8988T (cell line): ENCODE data around the gene TEC.
"Not testable (repeated sequence)": the region's sequence is repeated elsewhere in the genome, so short reads cannot be mapped to it uniquely, and the experiment has no call there.

Experiments
- DNase-seq: peaks from one replicate; pipeline ENCODE4 v3.0.0; 2011

TEC gene

DNA sequence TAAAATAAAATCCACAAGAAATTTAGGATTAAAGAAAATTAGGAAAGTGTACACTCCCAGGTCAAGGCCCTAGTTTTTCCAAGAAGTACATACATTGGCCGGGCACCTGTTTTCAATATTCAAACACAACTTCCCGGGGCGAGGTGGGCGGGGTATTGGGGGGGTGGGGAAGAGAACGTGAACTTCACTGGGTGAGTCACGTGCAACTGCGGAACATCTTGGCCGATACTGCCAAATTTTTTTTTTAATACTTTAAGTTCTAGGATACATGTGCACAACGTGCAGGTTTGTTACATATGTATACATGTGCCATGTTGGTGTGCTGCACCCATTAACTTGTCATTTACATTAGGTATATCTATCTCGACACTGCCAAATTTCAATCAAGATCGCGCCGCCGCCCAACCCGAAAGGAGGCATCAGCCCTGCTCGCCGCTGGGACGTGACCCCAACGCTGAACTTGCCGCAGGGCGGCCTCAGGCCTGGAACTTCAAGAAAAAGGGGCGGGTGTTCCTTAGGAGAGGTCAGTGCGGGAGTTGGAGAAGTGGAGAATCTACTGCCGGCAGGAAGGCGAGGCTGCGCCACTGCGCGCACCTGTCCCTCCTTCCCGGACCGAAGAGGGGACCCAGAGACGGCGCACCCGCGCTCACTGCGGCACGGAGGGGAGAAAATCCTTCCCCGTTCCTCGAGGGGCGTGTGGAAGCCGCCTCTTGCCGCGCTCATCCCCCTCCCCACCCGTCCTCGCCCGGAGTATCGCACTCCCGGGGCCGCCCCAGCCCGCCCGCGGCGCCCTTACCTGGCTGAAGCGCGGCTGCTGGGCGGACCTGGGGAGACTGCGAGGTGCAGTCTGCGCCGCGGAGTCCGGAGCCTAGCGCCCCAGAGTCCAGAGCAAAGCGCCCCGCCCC is at the start of gene TEC:
Gene TEC, minus strand, starts transcription at position 883 of the 905 bp plus-strand sequence. CDS start 41,224 bp downstream, outside the sequence.
- peak; percentile 30 for DNase-seq

DNA sequence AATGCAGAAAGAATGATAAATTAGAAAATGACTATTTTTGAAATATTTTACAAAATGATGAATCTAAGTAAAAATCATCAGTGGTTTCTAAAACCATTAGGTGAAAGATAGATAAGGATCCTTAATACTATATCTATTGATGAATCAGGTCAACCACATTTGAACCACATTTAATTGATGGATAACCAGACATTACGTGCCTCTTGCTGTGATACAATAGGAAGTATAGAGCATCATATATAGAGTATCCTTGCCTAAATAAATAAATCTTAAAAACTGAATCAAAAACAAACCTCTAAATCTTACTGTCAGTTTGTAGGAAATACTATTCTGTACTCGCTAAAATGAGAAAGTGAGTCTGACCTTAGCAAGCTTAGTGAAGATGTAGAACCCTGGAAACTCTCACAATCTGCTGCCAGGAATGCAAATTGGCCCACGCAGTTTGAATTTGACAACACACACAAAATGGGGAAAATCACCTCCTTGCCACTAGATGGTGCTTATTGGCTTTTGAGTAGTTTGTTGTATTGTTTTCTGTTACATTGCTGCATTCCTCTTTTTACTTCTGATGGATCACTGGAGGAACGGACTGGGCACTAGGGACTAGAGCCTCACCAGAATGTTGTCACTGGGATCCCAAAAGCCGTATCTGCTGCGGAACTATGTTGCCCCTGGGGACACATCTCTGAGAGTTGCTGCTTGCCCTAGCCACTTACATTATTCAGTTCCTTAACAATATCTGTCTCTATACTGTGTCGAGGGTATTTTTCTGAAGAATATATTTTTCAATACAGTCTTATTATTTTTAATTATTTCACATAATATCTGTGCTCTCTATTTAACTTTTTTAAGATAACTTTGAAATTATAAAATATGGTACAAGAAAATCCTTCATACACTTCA is 46.3 kb upstream of the TEC start:
- DNase-seq = no peak

DNA sequence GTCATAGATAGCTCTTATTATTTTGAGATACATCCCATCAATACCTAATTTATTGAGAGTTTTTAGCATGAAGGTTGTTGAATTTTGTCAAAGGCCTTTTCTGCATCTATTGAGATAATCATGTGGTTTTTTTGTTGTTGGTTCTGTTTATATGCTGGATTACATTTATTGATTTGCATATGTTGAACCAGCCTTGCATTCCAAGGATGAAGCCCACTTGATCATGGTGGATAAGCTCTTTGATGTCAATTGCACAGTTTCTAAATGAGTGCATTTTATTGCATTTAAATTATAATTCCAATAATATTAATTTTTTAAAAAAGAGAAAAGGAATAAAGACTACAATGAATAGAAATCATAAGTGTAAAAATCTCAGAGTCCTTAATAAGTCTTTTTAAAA is 45.1 kb upstream of the TEC start:
- not testable (repeated sequence) for DNase-seq

DNA sequence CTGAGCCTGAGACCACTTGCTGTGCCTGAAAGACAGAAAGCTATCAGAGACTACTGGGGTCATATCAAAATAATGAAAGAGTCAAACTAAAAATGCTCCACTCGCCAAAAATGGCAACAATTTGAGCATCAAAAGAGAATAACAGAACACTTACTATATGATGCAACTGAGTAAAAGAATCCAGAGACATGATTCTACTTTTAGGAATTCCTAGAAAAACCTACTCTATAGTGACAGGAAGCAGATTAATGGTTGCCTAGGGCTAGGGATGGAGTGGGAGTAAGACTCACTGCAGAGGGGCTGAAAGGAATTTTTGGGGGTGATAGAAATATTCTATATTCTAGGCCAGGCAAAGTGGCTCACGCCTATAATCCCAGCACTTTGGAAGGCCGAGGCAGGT is 42.3 kb upstream of the TEC start:
- no peak for DNase-seq

DNA sequence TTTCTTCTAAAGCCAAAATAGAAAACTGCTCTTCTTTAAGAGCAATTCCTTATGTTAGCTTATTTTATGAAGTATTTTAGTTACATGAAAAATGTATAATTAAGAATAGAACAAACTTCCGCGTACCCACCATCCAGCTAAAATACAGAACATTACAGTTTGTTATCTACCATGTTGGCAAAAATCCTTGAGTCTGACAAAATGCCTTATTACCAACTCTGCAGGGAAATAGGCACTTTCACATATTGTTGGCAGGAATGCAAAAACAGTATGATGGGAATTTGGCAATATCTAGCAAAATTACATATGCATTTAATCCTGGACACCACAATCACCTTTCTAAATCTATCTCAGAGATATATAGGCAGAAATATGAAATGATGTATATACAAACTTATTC is 39.3 kb upstream of the TEC start:
- DNase-seq = no peak

DNA sequence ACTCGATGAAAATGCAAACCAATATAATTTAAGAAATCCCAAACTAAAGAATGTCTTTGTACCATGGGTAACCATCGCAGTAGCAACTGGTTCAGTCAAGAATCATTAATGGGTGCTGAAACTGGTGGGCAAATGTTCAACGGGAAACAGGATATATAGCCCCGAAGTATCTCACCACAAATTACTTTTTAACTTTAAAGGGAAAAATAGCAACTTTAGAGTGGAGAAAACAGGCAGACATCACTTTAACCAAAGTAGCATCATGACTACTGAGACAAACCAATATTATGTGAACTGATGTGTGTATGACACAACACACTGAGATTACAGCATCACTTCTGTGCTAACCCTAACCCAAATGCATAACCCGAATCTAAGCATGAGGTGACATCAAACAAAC is 37.9 kb upstream of the TEC start:
- no peak for DNase-seq

DNA sequence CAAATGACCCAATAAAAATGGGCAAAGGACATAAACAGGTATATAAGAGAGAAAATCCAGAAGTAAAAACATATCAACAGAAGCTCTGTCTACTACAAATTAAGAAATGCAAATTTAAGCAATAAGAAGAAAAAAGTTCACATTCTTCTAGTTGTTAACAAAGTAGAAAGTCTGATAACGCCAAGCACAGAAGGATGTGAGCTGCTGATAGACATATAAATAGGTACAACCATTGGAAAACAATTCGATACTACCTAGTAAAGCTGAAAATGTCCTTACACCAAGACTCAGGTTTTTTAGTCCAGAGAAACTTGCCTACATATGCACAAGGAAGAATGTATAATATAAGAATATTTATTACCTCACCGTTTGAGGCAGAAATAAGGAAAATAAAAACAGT is 35.9 kb upstream of the TEC start:
- no peak for DNase-seq

DNA sequence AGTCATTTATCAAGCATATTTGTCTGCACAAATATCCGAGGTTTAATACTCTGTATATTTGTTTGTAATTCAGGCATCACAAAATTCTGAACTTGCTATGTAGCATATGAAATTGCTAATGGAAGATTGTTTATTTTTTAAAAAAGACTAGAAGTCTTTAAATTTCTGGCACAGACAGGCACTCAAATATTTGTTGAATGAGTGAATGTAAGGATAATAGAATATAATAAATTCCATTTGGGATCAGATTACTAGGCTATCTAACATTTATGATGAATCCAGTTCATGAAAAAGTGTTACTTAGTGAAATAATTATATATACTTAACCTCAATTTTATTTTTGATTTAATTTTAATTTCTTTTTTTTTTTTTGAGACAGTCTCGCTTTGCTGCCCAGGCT is 30.4 kb upstream of the TEC start:
- DNase-seq = no peak

DNA sequence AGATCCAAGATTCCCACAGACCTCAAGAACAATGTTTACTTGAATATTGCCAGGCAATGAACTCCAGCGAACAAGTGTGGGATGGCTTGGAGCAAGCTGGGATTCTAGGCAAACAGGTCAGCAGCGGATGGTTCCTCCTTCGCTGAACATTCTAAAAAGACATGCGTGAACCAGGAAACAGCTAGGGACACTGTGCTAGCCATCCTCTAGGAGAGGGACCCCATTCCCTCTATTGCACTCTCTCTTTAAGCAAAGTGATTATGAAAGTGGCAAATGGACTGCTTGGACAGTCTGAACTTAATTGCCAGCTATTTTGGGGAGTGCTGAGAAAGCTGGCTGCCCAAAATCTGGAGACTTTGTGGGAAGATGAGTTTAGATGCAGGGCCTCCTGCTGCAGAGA is 29.9 kb upstream of the TEC start:
- DNase-seq = no peak

DNA sequence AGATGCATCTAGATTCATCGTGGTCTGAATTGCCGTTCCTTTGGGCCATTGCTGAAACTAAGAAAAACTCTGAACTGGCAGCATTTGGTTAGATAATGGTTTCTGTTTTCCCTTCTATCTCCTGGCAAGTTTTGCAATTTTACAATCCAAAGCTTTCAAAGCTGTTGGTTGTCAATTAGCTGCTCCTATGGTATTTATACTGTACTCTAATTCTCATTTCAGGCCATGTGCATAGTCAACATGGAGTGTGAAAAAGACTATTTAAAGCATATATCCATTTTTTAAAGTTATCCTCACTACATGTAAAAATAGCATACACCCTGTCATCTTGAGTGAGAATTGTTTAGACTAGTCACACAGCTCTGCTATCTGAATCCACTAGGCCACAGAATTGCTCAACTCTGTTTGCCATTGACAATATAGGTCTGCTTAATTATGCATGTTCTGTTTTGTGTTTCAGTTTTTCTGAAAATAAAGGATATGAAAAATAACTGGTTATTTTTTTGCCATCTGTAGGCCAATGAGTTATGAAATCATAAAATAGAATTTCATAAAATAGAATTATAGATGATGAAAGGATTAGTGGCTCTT is 27.7 kb upstream of the TEC start:
- no peak for DNase-seq

DNA sequence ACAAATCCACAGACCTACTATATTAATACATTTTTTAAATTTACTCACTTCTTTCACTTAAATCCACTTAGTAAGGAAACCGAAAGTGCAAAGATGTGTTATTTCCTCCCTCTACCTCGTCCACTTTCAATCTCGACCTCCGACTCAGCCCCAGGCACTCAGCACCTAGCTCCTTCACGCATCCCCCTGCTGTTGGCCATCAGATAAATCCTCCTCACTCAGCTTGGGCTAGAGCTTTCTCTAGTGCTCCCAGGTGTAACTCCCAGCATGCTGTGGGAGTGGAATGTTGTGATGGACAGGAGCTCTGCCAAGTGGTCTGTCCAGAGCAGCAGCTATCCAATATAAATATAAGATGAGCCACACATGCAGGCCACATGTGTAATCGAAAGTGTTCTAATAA is 26.7 kb upstream of the TEC start:
- DNase-seq = no peak

DNA sequence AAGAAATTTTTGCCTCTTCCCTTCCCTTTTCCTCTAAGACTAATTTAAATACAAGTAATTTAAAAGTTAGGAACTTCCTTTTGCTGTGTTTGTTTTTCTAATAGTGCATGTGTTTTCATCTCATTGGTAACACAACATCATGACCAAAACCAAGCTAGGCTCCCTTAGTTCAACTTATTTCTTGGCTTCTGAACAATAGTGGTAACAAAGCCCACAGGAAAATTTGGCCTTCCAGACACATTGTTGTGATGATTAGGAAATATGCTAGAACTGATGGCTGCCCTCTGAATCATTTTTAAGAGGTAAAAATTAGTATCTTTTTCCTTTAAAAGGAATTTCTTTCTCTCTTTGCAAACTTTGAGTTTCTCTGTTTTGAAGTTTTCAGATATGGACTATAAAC is 25.5 kb upstream of the TEC start:
- no peak for DNase-seq

DNA sequence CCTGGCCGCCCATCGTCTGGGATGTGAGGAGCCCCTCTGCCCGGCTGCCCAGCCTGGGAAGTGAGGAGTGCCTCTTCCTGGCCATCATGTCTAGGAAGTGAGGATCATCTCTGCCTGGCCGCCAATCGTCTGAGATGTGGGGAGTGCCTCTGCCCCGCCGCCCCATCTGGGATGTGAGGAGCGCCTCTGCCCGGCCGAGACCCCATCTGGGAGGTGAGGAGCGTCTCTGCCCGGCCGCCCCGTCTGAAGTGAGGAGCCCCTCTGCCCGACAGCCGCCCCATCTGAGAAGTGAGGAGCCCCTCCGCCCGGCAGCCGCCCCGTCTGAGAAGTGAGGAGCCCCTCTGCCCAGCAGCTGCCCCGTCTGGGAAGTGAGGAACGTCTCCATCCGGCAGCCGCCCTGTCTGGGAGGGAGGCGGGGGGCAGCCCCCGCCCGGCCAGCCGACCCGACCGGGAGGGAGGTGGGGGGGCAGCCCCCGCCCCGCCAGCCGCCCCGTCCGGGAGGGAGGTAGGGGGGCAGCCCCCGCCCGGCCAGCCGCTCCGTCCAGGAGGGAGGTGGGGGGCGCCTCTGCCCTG is 22.7 kb upstream of the TEC start:
- DNase-seq = not testable (repeated sequence)

DNA sequence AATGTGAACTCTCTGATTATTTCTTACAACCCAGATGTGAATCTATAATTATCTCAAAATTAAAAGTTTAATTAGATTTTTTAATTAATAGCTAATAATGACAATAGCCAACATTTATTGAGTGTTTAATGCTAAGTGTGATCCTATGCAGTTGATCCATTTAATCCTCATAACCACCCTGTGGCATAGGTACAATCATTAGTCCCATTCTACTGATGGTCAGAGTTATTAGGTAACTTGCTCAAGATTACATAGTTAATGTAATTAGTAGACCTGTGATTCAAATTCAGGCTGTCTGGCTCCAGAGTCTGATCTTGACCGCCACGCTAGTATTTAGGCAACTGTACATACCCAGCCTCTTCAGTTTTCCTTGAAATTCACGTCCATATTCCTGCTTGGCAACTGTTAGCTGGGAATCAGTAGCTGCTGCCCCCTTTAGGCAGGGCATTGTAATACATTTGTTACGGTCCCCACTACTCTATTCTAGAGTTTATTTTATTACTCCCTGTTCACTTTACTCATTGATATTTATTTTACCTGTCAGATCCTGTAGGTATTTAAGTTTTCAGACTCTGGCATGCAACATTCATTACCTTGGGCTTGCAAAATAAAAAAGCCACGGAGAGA is 20.6 kb upstream of the TEC start:
- DNase-seq = peak; percentile 43

DNA sequence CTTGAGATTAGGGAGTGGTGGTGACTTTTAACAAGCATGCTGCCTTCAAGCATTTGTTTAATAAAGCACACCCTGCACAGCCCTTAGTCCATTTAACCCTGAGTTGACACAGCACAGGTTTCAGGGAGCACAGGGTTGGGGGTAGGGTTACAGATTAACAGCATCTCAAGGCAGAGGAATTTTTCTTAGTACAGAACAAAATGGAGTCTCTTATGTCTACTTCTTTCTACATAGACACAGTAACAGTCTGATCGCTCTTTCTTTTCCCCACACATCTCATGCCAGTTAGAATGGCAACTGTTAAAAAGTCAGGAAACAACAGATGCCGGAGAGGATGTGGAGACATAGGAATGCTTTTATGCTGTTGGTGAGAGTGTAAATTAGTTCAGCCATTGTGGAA is 16.4 kb upstream of the TEC start:
- DNase-seq = not testable (repeated sequence)

DNA sequence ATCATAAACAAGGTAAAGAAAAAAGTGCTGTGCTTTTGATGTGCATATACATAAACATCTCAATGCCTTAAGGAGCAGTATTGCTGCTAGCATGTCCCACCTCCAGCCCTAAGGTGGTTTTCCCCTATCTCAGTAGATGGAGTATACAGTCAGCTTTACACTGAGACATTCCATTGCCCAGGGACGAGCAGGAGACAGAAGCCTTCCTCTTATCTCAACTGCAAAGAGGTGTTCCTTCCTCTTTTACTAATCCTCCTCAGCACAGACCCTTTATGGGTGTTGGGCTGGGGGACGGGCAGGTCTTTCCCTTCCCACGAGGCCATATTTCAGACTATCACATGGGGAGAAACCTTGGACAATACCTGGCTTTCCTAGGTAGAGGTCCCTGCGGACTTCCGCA is 16.0 kb upstream of the TEC start:
- not testable (repeated sequence) for DNase-seq

DNA sequence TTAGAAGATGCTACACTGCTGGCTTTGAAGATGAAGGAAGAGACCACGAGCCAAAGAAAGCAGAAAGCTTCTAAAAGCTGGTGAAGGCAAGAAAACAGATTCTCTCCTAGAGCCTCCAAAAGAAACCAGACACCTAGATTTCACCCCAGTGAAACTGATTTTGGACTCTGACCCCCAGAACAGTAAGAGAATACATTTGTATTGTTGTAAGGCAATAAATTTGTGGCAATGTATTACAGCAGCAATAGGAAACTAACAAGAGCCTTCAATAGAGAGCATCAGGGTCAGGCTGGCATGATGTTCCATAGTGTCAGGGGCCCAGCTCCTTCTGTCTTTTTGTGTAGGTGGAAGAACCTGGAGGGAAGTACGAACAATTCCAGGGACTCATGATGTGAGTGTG is 6.0 kb upstream of the TEC start:
- no peak for DNase-seq

DNA sequence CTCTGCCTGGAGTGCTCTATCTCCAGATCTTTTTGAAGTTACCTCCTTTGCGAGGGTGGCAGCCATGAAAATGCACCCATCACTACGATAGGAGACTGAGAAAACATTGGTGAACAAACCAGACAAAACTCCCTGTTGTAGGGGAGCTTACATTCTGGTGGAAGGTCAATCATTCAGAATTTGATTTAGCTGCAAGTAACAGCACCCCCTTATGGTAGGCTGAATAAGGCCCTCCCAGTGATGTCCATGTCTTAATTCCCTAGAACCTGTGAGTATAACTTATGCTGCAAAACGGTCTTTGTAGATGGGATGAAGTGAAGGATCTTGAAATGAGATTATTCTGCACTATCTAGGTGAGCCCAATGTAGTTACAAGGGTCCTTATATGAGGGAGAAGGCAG is 5.6 kb upstream of the TEC start:
- DNase-seq = peak; percentile 24

DNA sequence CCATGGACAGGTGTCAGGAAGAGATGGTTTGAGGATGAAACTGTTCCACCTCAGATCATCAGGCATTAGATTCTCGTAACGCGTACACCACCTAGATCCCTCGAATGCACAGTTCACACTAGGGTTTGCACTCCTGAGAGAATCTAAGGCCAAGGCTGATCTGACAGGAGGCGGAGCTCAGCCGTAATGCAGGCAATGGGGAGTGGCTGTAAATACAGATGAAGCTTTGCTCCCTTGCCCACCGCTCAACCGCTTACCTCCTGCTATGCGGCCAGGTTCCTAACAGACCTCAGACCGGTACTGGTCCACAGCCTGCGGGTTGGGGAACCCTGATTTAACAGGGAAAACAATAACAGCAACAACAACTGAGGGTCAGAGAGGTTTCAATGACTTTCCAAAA is 2.0 kb upstream of the TEC start:
- DNase-seq = no peak

DNA sequence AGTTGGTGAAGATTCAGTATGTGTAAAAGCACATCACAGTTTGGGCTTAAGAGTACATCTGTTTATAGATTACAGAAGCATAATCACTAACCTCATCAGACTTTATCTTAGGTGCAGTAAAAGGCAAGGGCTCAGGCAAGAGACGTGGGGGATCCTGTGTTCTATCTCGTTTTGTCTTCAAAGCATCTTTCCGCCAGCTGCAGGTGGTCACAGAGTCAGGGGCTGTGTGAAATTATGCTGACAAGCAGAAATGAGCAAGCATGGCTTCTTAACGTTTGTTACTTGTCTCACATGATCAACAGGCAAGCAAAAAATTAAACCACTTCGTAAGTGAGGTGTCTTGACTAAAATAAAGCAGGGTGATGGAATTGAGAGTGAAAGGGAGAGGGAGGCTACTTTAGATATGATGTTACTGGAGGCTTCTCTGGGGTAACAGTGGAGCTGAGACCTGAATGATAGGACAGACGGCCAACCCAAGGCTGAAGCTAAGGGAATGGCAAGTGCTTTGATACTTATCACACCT is 1.4 kb upstream of the TEC start:
- no peak for DNase-seq

DNA sequence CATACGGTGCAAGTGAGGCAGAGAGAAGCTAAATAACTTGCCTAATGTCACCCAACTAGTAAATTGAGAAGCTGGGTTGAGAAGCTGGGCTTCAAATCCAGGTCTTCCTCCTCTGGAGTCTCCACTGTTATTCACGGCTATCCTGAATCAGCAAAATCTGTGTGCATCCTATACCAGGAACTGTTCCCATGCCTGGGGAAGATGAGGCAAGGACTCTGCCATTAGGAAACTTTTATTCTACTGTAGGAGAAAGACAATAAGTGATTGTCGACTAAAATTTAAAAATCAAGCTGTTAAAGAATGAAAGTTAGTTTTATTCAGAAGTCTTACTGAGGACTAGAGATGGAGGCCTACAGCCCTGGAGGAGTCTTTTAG is 872 bp upstream of the TEC start:
- no peak for DNase-seq

DNA sequence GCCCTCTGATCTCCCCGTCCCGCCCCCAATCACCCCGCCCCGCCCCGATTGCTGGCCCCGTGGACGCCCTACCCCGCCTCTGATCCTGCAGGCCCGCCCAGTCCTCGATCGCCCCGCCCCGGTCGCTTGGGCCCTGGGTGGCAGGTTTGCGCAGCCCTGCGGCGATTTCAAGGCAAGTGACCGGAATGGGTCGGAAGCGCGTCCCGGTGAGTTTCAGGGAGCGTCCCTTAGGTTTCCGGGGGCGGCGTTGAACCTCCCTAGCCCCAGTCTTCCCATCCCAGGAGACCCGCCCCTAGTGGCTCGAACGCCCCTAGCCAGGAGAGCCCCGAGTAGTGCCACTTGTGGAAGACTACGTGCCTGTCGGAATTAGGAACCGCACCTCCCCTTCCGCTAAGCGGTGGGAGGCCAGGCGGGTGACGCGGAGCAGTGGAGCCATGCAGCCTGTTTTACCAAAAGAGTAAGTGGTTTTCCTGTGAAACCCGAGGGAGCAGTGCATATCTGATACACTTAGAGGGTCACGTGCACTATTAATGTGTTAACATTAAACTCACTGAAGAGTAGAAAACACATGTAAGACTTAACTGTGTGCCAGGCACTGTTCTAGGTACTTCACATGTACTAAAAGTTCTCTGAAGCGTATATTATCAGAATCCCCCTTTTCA is 354 bp upstream of the TEC start:
- DNase-seq = peak; percentile 70
